Choroid plexus epithelial cell (primary cell): ENCODE results near the gene NOTCH2.

Experiments
- DNase-seq: peaks from one replicate; pipeline ENCODE4 v3.0.0-alpha.2; 2010; ENCODE audit warnings: low read depth
- H3K4me3 ChIP-seq: 2 replicates; pipeline ENCODE4 v1.5.1; 2011; ENCODE audit warnings: low read depth, mild to moderate bottlenecking, control low read depth, low read length, moderate library complexity
- TF ChIP-seq, protein P1 (sequence below): conservative IDR thresholded peaks from 2 replicates; pipeline ENCODE4 v1.5.1; 2011; ENCODE audit warnings: low read depth, mild to moderate bottlenecking, control low read depth, inconsistent platforms, low read length, moderate library complexity

The NOTCH2 gene

GRCh38 chr1:119868176-119868575 lies 201.3 kb downstream of the NOTCH2 start:
- DNase-seq: no peak
- TF ChIP-seq, protein P1, sequence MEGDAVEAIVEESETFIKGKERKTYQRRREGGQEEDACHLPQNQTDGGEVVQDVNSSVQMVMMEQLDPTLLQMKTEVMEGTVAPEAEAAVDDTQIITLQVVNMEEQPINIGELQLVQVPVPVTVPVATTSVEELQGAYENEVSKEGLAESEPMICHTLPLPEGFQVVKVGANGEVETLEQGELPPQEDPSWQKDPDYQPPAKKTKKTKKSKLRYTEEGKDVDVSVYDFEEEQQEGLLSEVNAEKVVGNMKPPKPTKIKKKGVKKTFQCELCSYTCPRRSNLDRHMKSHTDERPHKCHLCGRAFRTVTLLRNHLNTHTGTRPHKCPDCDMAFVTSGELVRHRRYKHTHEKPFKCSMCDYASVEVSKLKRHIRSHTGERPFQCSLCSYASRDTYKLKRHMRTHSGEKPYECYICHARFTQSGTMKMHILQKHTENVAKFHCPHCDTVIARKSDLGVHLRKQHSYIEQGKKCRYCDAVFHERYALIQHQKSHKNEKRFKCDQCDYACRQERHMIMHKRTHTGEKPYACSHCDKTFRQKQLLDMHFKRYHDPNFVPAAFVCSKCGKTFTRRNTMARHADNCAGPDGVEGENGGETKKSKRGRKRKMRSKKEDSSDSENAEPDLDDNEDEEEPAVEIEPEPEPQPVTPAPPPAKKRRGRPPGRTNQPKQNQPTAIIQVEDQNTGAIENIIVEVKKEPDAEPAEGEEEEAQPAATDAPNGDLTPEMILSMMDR: no peak
- no peak overlapping the region for H3K4me3 ChIP-seq

GRCh38 chr1:119866451-119866850 lies 203.0 kb downstream of the NOTCH2 start:
- TF ChIP-seq, protein P1: no peak
- no peak overlapping the region for H3K4me3 ChIP-seq
- DNase-seq: no peak

DNA sequence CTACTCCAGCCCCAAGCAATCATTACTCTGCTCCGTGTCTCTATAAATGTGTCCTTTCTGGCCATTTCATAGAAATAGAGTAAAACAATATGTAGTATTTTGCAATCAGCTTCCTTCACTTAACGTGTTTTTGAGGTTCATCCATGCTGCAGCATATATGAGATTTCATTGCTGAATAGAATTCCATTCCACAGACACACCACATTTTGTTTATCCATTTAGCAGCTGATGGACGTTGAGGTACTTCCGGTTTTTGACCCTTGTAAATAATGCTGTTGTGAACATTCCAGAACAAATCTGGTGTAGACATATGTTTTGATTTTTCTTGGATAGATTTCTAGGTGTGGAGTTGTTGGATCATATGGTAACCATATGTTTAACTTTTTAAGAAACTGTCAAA lies 203.8 kb downstream of the NOTCH2 start:
- TF ChIP-seq, protein P1: no peak
- peak; percentile 81 for DNase-seq
- H3K4me3 ChIP-seq: no peak overlapping the region

DNA sequence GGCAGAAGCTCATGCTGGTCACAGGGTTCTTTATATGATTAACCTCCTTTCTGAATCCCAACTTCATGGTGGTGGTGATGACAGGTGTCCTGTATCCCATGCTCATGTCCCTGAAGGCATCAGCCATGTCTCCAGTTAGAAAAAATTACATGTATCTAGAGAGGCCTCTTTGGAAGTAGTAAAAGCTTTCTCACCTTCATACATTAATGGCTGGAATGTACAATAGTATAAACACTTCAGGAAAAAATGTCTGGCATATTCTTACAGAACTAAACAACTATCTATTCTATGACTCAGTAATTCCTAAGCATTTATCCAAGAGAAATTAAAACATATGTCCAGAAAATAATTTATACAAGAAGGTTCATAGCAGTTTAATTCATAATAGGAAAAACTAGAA lies 207.2 kb downstream of the NOTCH2 start:
- H3K4me3 ChIP-seq: no peak overlapping the region
- no peak for DNase-seq
- TF ChIP-seq, protein P1: no peak
